Measurements from ENCODE around the gene APEH. TPM values are rescaled to one million over a fixed set of nuclear protein-coding genes. Genes with fewer than 3 reads are reported as not detected.

APEH gene
- total and polyA plus RNA-seq, 2 of the 13 experiments (the other 11 are each of a cell fraction or from before 2014, with no cell fraction given), result 116 to 130 TPM

DNA sequence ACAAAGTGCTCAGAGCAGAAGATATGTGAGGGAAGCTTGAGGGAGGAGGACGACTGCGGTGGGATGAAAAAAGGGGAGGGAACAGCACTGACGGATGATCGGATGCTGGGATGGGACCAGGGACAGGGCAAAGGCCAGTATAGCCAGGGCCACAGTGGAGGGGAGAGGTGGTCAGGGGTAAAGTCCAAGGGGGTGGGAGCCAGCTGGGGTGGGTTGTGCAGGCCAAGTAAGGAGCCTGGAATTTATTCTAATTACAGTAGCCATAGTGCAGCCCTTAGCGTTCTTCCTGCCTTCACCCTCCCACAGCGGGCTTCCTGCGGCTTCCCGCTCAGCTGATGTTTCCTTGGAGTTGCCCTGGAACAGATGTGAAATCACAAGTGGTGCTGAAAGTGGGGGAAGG is 7.6 kb upstream of the APEH start (continued):
- TF ChIP-seq HNRNPL (IDR thresholded peaks at IDR 0.05; ENCODE audit: low read depth, low read length) (no peak), ZNF562 (CRISPR knock-in tag; IDR thresholded peaks at IDR 0.05; ENCODE audit: borderline replicate concordance) (no peak), ZFAT (CRISPR knock-in tag; conservative IDR thresholded peaks at IDR 0.05) (no peak), ZMYM4 (CRISPR knock-in tag; IDR thresholded peaks at IDR 0.05) (no peak; the same call in 1 of the 2 replicates), MYNN (CRISPR knock-in tag; IDR thresholded peaks at IDR 0.05; ENCODE audit: low read depth) (no peak), PAWR (CRISPR knock-in tag; IDR thresholded peaks at IDR 0.05; ENCODE audit: borderline replicate concordance) (no peak), ZNF678 (CRISPR knock-in tag; IDR thresholded peaks at IDR 0.05) (no peak), NFIB (CRISPR knock-in tag; IDR thresholded peaks at IDR 0.05; ENCODE audit: borderline replicate concordance) (no peak), LCORL (IDR thresholded peaks at IDR 0.05) (peak; percentile 46; the same call in 1 of the 2 replicates), LCORL (CRISPR knock-in tag; IDR thresholded peaks at IDR 0.05) (0 out of 2 replicates have a peak, but pooled peaks have one; percentile 35), NCOR1 (IDR thresholded peaks at IDR 0.05; ENCODE audit: borderline replicate concordance, low read length) (peak; percentile 81), SMC3 (IDR thresholded peaks at IDR 0.05; ENCODE audit: low read length) (no peak), TSC22D2 (CRISPR knock-in tag; IDR thresholded peaks at IDR 0.05; ENCODE audit: borderline replicate concordance) (no peak), ZEB1 (IDR thresholded peaks at IDR 0.05; ENCODE audit: insufficient replicate concordance, low read depth) (no peak), ATAD3A (CRISPR knock-in tag; IDR thresholded peaks at IDR 0.05) (no peak), ZNF225 (CRISPR knock-in tag; IDR thresholded peaks at IDR 0.05) (no peak), ZNF546 (CRISPR knock-in tag; conservative IDR thresholded peaks at IDR 0.05) (no peak), ZNF772 (CRISPR knock-in tag; IDR thresholded peaks at IDR 0.05) (no peak; the same call in 1 of the 2 replicates)
- TF ChIP-seq, protein P1, sequence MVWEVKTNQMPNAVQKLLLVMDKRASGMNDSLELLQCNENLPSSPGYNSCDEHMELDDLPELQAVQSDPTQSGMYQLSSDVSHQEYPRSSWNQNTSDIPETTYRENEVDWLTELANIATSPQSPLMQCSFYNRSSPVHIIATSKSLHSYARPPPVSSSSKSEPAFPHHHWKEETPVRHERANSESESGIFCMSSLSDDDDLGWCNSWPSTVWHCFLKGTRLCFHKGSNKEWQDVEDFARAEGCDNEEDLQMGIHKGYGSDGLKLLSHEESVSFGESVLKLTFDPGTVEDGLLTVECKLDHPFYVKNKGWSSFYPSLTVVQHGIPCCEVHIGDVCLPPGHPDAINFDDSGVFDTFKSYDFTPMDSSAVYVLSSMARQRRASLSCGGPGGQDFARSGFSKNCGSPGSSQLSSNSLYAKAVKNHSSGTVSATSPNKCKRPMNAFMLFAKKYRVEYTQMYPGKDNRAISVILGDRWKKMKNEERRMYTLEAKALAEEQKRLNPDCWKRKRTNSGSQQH (CRISPR knock-in tag; IDR thresholded peaks at IDR 0.05; ENCODE audit: low read depth), result no peak
- TF ChIP-seq, protein P2, sequence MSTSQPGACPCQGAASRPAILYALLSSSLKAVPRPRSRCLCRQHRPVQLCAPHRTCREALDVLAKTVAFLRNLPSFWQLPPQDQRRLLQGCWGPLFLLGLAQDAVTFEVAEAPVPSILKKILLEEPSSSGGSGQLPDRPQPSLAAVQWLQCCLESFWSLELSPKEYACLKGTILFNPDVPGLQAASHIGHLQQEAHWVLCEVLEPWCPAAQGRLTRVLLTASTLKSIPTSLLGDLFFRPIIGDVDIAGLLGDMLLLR (CRISPR knock-in tag; IDR thresholded peaks at IDR 0.05), result no peak
- TF ChIP-seq, protein P3, sequence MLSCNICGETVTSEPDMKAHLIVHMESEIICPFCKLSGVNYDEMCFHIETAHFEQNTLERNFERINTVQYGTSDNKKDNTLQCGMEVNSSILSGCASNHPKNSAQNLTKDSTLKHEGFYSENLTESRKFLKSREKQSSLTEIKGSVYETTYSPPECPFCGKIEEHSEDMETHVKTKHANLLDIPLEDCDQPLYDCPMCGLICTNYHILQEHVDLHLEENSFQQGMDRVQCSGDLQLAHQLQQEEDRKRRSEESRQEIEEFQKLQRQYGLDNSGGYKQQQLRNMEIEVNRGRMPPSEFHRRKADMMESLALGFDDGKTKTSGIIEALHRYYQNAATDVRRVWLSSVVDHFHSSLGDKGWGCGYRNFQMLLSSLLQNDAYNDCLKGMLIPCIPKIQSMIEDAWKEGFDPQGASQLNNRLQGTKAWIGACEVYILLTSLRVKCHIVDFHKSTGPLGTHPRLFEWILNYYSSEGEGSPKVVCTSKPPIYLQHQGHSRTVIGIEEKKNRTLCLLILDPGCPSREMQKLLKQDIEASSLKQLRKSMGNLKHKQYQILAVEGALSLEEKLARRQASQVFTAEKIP (CRISPR knock-in tag; IDR thresholded peaks at IDR 0.05; ENCODE audit: borderline replicate concordance), result no peak
- TF ChIP-seq, protein P4, sequence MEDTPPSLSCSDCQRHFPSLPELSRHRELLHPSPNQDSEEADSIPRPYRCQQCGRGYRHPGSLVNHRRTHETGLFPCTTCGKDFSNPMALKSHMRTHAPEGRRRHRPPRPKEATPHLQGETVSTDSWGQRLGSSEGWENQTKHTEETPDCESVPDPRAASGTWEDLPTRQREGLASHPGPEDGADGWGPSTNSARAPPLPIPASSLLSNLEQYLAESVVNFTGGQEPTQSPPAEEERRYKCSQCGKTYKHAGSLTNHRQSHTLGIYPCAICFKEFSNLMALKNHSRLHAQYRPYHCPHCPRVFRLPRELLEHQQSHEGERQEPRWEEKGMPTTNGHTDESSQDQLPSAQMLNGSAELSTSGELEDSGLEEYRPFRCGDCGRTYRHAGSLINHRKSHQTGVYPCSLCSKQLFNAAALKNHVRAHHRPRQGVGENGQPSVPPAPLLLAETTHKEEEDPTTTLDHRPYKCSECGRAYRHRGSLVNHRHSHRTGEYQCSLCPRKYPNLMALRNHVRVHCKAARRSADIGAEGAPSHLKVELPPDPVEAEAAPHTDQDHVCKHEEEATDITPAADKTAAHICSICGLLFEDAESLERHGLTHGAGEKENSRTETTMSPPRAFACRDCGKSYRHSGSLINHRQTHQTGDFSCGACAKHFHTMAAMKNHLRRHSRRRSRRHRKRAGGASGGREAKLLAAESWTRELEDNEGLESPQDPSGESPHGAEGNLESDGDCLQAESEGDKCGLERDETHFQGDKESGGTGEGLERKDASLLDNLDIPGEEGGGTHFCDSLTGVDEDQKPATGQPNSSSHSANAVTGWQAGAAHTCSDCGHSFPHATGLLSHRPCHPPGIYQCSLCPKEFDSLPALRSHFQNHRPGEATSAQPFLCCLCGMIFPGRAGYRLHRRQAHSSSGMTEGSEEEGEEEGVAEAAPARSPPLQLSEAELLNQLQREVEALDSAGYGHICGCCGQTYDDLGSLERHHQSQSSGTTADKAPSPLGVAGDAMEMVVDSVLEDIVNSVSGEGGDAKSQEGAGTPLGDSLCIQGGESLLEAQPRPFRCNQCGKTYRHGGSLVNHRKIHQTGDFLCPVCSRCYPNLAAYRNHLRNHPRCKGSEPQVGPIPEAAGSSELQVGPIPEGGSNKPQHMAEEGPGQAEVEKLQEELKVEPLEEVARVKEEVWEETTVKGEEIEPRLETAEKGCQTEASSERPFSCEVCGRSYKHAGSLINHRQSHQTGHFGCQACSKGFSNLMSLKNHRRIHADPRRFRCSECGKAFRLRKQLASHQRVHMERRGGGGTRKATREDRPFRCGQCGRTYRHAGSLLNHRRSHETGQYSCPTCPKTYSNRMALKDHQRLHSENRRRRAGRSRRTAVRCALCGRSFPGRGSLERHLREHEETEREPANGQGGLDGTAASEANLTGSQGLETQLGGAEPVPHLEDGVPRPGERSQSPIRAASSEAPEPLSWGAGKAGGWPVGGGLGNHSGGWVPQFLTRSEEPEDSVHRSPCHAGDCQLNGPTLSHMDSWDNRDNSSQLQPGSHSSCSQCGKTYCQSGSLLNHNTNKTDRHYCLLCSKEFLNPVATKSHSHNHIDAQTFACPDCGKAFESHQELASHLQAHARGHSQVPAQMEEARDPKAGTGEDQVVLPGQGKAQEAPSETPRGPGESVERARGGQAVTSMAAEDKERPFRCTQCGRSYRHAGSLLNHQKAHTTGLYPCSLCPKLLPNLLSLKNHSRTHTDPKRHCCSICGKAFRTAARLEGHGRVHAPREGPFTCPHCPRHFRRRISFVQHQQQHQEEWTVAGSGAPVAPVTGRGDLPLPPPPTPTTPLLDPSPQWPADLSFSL (CRISPR knock-in tag; IDR thresholded peaks at IDR 0.05), result no peak
